CD4-positive, alpha-beta T cell treated with Interleukin-4 for 1 hour (primary cell): Measurements from ENCODE around the gene UGT1A7.
"Not testable (repeated sequence)": the region's sequence is repeated elsewhere in the genome, so short reads cannot be mapped to it uniquely, and the experiment has no call there.

ENCODE experiments used
- DNase-seq, 2 donors: peaks; one replicate each; pipeline ENCODE4 v3.0.0-alpha.2; 2020 to 2022

Gene UGT1A7

GRCh38 chr2:233714121-233714520, 32.4 kb downstream of the UGT1A7 start:
- no peak for DNase-seq

GRCh38 chr2:233718552-233718951, 36.9 kb downstream of the UGT1A7 start, which contains the start of gene UGT1A4:
TSS of gene UGT1A4 (plus strand) at chr2:233718736. CDS start at chr2:233718821, 85 bp downstream.
- DNase-seq, result no peak

DNA sequence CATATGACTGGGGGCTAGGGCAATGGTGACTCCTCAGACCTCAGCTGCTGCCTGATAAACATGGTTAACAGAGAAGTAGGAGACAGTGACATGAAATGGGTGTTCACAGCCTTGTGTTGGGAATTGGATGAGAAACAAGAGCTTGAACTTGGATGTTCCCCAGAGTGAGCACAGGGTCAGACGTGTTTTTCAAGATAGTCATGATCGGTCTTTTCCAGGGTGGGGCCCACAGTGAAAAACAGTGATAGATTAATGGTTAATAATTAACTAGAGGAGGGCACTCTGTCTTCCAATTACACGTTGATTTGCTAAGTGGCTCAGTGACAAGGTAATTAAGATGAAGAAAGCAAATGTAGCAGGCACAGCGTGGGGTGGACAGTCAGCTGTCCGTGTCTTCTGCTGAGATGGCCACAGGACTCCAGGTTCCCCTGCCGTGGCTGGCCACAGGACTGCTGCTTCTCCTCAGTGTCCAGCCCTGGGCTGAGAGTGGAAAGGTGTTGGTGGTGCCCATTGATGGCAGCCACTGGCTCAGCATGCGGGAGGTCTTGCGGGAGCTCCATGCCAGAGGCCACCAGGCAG, 47.1 kb downstream of the UGT1A7 start, which contains the start of gene UGT1A3:
TSS of gene UGT1A3 (plus strand) at position 320 of the 579 bp plus-strand sequence. CDS start at position 405, 85 bp downstream.
- no peak for DNase-seq

GRCh38 chr2:233736868-233737653, 55.4 kb downstream of the UGT1A7 start:
- not testable (repeated sequence) for DNase-seq

GRCh38 chr2:233740870-233741269, 59.2 kb downstream of the UGT1A7 start:
- DNase-seq, result no peak

GRCh38 chr2:233743464-233744259, 62.0 kb downstream of the UGT1A7 start:
- DNase-seq, result no peak

DNA sequence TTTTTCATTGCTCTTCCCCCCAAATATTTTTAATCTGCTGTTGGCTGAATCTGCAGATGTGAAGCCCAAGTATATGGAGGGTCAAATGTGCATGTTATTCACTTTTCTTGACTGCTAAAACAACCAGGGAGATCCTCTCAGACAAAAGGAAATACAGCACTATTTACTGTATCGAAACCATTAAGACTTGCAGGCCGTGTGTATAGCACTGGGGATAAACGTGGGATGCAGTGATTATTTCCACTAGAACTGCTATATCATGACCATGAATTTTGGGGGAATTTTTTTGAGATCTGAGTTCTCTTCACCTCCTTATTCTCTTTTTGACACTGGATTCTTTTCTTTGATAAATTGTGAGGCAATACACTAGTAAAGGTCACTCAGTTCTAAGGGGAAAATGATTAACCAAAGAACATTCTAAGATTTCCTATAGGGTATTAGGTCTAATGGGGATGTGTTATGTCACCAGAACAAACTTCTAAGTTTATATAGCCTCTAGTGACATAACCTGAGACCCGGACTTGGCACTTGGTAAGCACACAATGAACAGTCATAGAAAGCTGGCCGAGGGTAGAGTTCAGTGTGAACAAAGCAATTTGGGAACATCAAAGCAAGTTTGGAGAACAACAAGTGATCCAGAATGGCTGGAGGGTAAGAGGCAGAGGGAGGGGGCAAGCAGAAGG, 63.5 kb downstream of the UGT1A7 start:
- DNase-seq, result no peak

GRCh38 chr2:233745838-233746237, 64.1 kb downstream of the UGT1A7 start:
- not testable (repeated sequence) for DNase-seq

GRCh38 chr2:233746475-233747282, 65.0 kb downstream of the UGT1A7 start:
- DNase-seq, result no peak

DNA sequence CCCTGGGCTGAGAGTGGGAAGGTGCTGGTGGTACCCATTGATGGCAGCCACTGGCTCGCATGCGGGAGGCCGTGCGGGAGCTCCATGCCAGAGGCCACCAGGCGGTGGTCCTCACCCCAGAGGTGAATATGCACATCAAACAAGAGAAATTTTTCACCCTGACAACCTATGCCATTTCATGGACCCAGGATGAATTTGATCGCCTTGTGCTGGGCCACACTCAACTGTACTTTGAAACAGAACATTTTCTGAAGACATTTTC, 65.5 kb downstream of the UGT1A7 start:
- no peak for DNase-seq

DNA sequence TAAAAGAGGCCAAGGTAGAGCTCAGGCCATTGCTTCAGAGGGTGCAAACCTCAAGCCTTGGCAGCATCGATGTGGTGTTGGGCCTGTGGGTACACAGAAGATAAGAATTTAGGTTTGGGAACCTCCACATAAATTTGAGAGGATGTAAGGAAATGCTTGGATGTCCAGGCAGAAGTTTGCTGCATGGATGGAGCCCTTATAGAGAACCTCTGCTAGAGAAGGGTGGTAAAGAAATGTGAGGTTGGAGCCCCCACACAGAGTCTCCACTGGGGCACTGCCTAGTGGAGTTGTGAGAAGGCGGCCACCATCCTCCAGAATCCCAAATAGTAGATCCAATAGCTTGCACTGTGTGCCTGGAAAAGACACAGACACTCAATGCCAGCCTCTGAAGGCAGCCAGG, 69.0 kb downstream of the UGT1A7 start:
- not testable (repeated sequence) for DNase-seq

- DNase-seq, result not testable (repeated sequence)
Observed at GRCh38 chr2:233751212-233752009, 69.7 kb downstream of the UGT1A7 start.

DNA sequence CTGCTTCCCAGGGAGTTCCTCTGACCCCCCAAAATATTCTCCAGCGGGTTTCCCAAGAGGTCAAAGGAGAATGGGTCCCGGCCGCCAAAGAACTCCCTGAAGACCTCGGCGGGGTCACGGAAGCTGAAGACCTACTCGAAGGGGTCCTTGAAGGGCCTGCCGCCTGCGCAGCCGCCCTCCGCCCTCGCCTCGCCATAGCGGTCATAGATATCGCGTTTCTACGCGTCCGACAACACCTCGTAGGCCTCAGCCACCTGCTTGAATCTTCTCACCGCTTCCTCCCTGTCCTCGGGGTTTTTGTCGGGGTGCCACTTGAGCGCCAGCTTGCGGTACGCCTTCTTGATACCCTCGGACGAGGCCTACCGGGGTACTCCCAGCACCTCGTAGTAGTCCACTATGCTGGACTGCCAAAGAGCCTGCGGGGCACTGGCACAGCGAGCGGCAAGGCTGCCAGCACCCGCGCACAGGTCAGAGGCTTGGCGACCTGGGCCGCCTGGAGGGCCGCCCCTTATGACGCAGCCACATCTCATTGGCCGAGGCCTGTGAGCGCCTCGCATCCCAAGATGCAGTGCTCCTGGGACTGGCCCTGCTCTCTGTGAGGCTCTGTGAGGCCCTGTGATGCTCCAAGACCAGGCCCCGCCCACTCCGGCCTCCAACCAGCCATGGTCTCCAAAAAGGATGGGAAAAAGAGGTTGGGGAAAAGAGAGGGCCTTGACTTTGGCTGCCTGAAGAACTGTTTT, 73.3 kb downstream of the UGT1A7 start:
- DNase-seq, result no peak

DNA sequence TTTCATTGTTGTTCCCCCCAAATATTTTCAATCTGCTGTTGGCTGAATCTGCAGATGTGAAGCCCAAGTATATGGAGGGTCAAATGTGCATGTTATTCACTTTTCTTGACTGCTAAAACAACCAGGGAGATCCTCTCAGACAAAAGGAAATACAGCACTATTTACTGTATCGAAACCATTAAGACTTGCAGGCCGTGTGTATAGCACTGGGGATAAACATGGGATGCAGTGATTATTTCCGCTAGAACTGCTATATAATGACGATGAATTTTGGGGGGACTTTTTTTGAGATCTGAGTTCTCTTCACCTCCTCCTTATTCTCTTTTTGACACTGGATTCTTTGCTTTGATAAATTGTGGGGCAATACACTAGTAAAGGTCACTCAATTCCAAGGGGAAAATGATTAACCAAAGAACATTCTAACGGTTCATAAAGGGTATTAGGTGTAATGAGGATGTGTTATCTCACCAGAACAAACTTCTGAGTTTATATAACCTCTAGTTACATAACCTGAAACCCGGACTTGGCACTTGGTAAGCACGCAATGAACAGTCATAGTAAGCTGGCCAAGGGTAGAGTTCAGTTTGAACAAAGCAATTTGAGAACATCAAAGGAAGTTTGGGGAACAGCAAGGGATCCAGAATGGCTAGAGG, 74.9 kb downstream of the UGT1A7 start:
- no peak for DNase-seq

GRCh38 chr2:233758141-233758540, 76.4 kb downstream of the UGT1A7 start:
- DNase-seq, result no peak

DNA sequence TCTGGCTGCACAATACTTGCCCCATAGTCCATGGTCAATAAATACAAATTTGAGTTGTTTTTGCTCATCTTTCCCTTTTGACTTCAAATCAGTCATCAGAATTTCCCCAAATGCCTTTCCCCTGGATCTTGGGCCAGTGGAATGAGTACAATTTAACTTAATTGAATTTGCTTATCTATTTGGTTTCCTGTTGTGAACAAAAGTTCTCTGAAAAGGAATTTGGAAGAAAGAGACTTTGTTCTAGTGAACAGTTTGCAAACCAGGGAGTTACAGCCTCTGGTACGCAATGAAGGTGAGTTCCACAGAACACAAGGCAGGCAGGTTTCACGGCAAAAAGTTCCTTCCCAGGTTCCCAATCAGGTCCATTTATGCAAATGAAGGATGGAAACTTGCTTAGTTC, 77.1 kb downstream of the UGT1A7 start:
- DNase-seq, result no peak

GRCh38 chr2:233760043-233760442, 78.3 kb downstream of the UGT1A7 start, which contains the start of gene UGT1A1:
TSS of gene UGT1A1 (plus strand) at chr2:233760270. CDS start at chr2:233760288, 18 bp downstream.
- DNase-seq, result no peak

DNA sequence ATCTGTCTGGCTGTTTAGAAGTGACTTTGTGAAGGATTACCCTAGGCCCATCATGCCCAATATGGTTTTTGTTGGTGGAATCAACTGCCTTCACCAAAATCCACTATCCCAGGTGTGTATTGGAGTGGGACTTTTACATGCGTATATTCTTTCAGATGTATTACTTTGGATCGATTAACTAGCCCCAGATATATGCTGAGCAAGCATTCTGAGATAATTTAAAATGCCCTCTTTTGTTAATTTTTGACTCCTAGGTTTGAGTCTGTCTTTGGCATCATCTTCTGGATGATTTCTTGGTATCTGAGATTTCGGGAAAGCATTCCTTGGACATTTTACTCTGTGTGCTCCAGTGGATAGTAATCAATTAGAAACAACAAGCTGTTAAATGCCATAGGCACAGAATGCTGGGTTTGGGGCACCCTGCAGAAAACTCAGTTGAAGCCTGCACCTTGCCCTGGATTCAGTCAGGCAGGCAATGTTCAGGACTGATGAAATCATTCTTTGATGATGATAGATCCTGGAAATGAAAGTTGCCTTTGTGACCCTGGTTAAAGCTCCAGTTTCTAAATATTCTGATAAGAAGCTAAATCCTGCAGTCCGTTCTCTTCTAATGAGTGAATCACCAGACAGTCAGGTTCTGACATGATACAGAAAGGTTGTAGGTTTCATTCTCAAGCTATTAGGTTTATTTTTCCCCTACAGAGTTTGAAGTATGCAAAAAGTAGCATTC, 79.5 kb downstream of the UGT1A7 start:
- DNase-seq, result no peak

- DNase-seq, result no peak
Observed at GRCh38 chr2:233764264-233764663, 82.6 kb downstream of the UGT1A7 start.
